ENCODE results near the gene LONRF2. TPM values are rescaled to one million over a fixed set of nuclear protein-coding genes. Genes with fewer than 3 reads are reported as not detected.

Gene LONRF2
- polyA plus RNA-seq, 1 experiment, result 0.02 TPM

- no peak for TF ChIP-seq CTCF (IDR thresholded peaks at IDR 0.05; ENCODE audit: insufficient read depth, low read depth, low read length)
- DNase-seq (ENCODE audit: low read depth), result no peak
- Histone ChIP-seq H3K36me3 (ENCODE audit: control insufficient read depth, insufficient read depth, low read length) (no peaks in the 10 kb centered on the region), H3K27me3 (ENCODE audit: control insufficient read depth, insufficient read depth, low read length) (peaks cover 9% of the 10 kb centered on the region; the same call in 1 of the 2 replicates), H3K4me3 (ENCODE audit: low read depth, low read length) (no peak overlapping the region)
- CTCF ChIA-PET, result interaction anchor here (2.0 kb wide), 1 partner anchor 19 kb away, joined by 5 read pairs; no protein-coding TSS in a partner anchor
- POLR2A ChIA-PET, result no interaction called here
These were observed 17.5 kb upstream of the LONRF2 start for GRCh38 chr2:100339823-100340222.

DNA sequence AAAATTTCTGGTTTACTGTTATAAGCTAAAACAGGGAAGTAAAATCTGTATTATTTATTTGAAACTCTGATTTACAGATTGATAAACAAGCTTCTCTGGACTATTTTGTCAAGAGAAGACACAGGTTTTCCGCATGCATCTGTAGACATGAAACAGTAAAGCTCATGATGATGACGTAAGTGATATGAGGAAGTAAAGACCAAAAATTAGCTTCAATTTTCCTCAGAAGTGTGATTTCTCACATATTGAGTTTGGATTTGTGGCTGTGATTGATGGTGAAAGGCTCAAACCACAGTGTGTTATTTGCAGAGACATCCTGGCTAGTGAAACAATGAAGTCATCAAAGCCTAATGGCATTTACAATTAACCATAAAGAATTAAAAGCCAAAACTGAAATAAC is 12.6 kb upstream of the LONRF2 start:
- Histone ChIP-seq H3K36me3 (ENCODE audit: control insufficient read depth, insufficient read depth, low read length) (no peaks in the 10 kb centered on the region), H3K4me3 (ENCODE audit: low read depth, low read length) (no peak overlapping the region), H3K27me3 (ENCODE audit: control insufficient read depth, insufficient read depth, low read length) (peaks cover 2% of the 10 kb centered on the region; the same call in 1 of the 2 replicates)
- DNase-seq (ENCODE audit: low read depth), result no peak
- ChIA-PET CTCF (interaction anchor here (2.0 kb wide), 1 partner anchor 73 kb away, joined by 5 read pairs; no protein-coding TSS in a partner anchor), POLR2A (no interaction called here)
- TF ChIP-seq CTCF (IDR thresholded peaks at IDR 0.05; ENCODE audit: insufficient read depth, low read depth, low read length), result no peak

GRCh38 chr2:100327742-100328141 is 5.4 kb upstream of the LONRF2 start:
- ChIA-PET CTCF (no interaction called here), POLR2A (no interaction called here)
- no peak for TF ChIP-seq CTCF (IDR thresholded peaks at IDR 0.05; ENCODE audit: insufficient read depth, low read depth, low read length)

DNA sequence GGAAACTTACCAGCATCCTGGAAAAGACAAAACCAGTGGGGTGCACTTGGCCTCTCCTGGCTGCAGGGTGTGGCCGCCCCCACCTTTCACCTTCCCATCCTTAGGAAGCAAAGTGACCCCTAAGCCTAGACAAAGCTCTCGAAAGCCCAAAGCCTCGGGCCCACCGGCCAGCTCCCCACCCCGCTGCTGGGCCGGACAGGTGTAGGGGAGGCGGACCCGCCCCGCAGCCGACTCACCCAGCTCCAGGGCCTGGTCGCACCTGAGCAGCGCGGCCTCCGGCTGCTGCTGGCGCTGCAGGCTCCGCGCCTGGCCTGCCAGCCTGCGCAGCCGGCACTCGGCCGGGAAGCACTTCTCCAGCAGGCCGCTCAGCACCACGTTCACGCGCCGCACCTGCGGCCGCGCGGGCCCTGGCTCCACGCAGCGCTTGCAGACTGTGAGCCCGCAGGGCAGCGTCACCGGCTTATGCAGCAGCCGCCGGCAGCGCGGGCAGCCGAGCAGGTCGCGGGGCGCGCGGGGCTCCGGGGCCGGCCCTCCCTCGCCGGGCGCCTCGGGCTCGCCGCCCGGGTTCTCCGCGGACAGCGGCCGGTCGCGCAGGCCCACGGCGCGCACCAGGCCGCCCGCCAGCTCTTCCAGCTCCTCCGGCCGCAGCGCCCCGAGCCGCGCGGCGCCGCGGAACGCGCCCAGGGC is 979 bp downstream of the LONRF2 start:
- no peaks in the 10 kb centered on the region for H3K36me3 ChIP-seq (ENCODE audit: control insufficient read depth, insufficient read depth, low read length)
- CTCF ChIA-PET, result interaction anchor here (0.6 to 2.0 kb wide), 4 partner anchors 19 to 1002 kb away, joined by 3 to 5 read pairs (median 4); no protein-coding TSS in a partner anchor
- DNase-seq (ENCODE audit: low read depth), result no peak
- POLR2A ChIA-PET, result no interaction called here
- H3K27me3 ChIP-seq (ENCODE audit: control insufficient read depth, insufficient read depth, low read length), result peaks cover 20% of the 10 kb centered on the region
- peak overlapping the region; percentile 32 for H3K4me3 ChIP-seq (ENCODE audit: low read depth, low read length)
- no peak for TF ChIP-seq CTCF (IDR thresholded peaks at IDR 0.05; ENCODE audit: insufficient read depth, low read depth, low read length)

More at GRCh38 chr2:100327742-100328141, 5.4 kb upstream of the LONRF2 start:
- no peak for DNase-seq (ENCODE audit: low read depth)
- Histone ChIP-seq H3K36me3 (ENCODE audit: control insufficient read depth, insufficient read depth, low read length) (no peaks in the 10 kb centered on the region), H3K27me3 (ENCODE audit: control insufficient read depth, insufficient read depth, low read length) (peaks cover 4% of the 10 kb centered on the region), H3K4me3 (ENCODE audit: low read depth, low read length) (no peak overlapping the region)

GRCh38 chr2:100320547-100321178 is 1.6 kb downstream of the LONRF2 start:
- POLR2A ChIA-PET, result no interaction called here
- no peak overlapping the region for H3K4me3 ChIP-seq (ENCODE audit: low read depth, low read length)

More at GRCh38 chr2:100320547-100321178, 1.6 kb downstream of the LONRF2 start:
- CTCF ChIA-PET, result interaction anchor here (0.8 to 2.0 kb wide), 3 partner anchors 19 to 60 kb away, joined by 3 to 5 read pairs (median 4); no protein-coding TSS in a partner anchor
- Histone ChIP-seq H3K27me3 (ENCODE audit: control insufficient read depth, insufficient read depth, low read length) (peaks cover 20% of the 10 kb centered on the region), H3K36me3 (ENCODE audit: control insufficient read depth, insufficient read depth, low read length) (no peaks in the 10 kb centered on the region)
- no peak for TF ChIP-seq CTCF (IDR thresholded peaks at IDR 0.05; ENCODE audit: insufficient read depth, low read depth, low read length)
- no peak for DNase-seq (ENCODE audit: low read depth)
